ENCODE results near the gene KCNJ10.

The KCNJ10 gene

GRCh38 chr1:159990005-159990404 is 80.0 kb downstream of the KCNJ10 start:
- DNase-seq (ENCODE audit: low read depth, low spot score), result no peak

GRCh38 chr1:159989581-159989980 is 80.4 kb downstream of the KCNJ10 start:
- no peak for DNase-seq (ENCODE audit: low read depth, low spot score)

GRCh38 chr1:159988006-159988405 is 82.0 kb downstream of the KCNJ10 start:
- DNase-seq (ENCODE audit: low read depth, low spot score), result no peak

- no peak for DNase-seq (ENCODE audit: low read depth, low spot score)
Measured at GRCh38 chr1:159987186-159987585, 82.8 kb downstream of the KCNJ10 start.

GRCh38 chr1:159986531-159986930 is 83.4 kb downstream of the KCNJ10 start:
- DNase-seq (ENCODE audit: low read depth, low spot score), result no peak

- DNase-seq (ENCODE audit: low read depth, low spot score), result no peak
Measured at GRCh38 chr1:159986093-159986492, 83.9 kb downstream of the KCNJ10 start.

GRCh38 chr1:159985473-159985872 is 84.5 kb downstream of the KCNJ10 start:
- DNase-seq (ENCODE audit: low read depth, low spot score), result no peak

- DNase-seq (ENCODE audit: low read depth, low spot score), result no peak
Measured at GRCh38 chr1:159983681-159984080, 86.3 kb downstream of the KCNJ10 start.

GRCh38 chr1:159982280-159982679 is 87.7 kb downstream of the KCNJ10 start:
- DNase-seq (ENCODE audit: low read depth, low spot score), result no peak

- no peak for DNase-seq (ENCODE audit: low read depth, low spot score)
Measured at GRCh38 chr1:159981351-159982055, 88.5 kb downstream of the KCNJ10 start.

- no peak for DNase-seq (ENCODE audit: low read depth, low spot score)
Measured at GRCh38 chr1:159980786-159981185, 89.2 kb downstream of the KCNJ10 start.

GRCh38 chr1:159980076-159980475 is 89.9 kb downstream of the KCNJ10 start:
- no peak for DNase-seq (ENCODE audit: low read depth, low spot score)

- no peak for DNase-seq (ENCODE audit: low read depth, low spot score)
Measured at GRCh38 chr1:159979257-159979656, 90.7 kb downstream of the KCNJ10 start.

- no peak for DNase-seq (ENCODE audit: low read depth, low spot score)
Measured at GRCh38 chr1:159978107-159978398, 91.9 kb downstream of the KCNJ10 start.

GRCh38 chr1:159977364-159978106 is 92.4 kb downstream of the KCNJ10 start:
- no peak for DNase-seq (ENCODE audit: low read depth, low spot score)

GRCh38 chr1:159974350-159974965 is 95.5 kb downstream of the KCNJ10 start:
- no peak for DNase-seq (ENCODE audit: low read depth, low spot score)

GRCh38 chr1:159973350-159973940 is 96.5 kb downstream of the KCNJ10 start:
- DNase-seq (ENCODE audit: low read depth, low spot score), result no peak

GRCh38 chr1:159972443-159973205 is 97.3 kb downstream of the KCNJ10 start:
- no peak for DNase-seq (ENCODE audit: low read depth, low spot score)

GRCh38 chr1:159970932-159971342 is 99.0 kb downstream of the KCNJ10 start:
- DNase-seq (ENCODE audit: low read depth, low spot score), result no peak

GRCh38 chr1:159968901-159969300 is 101.1 kb downstream of the KCNJ10 start:
- DNase-seq (ENCODE audit: low read depth, low spot score), result no peak

- no peak for DNase-seq (ENCODE audit: low read depth, low spot score)
Measured at GRCh38 chr1:159965263-159965662, 104.7 kb downstream of the KCNJ10 start.

GRCh38 chr1:159964144-159964543 is 105.8 kb downstream of the KCNJ10 start:
- DNase-seq (ENCODE audit: low read depth, low spot score), result no peak
